RWPE2 (cell line): ENCODE data around the gene MYL2.

Experiments
- ATAC-seq: fragments of 200-7000 bp; cut with Tn5 transposase; 3 replicates; pipeline ENCODE4 v1.9.1; 2021; ENCODE audit warnings: low read depth
- DNase-seq: peaks from one replicate; pipeline ENCODE4 v3.0.0-alpha.2; 2020; ENCODE audit warnings: low spot score
- H3K27ac ChIP-seq: fragments of 450-650 bp; 2 replicates; pipeline ENCODE4 v1.5.1; 2017; ENCODE audit warnings: mild to moderate bottlenecking; ENCODE audit not compliant: poor library complexity, severe bottlenecking
- H3K27me3 ChIP-seq: fragments of 250-450 bp; sonication (Bioruptor Pico); 2 replicates; pipeline ENCODE4 v1.5.1; 2021; ENCODE audit warnings: mild to moderate bottlenecking, moderate library complexity; ENCODE audit not compliant: insufficient read depth, poor library complexity, severe bottlenecking
- H3K36me3 ChIP-seq: fragments of 250-450 bp; sonication (Bioruptor Pico); 2 replicates; pipeline ENCODE4 v1.5.1; 2020; ENCODE audit warnings: low read depth, mild to moderate bottlenecking, moderate library complexity
- H3K4me1 ChIP-seq: fragments of 250-450 bp; sonication (Bioruptor Pico); 2 replicates; pipeline ENCODE4 v1.5.1; 2021; ENCODE audit warnings: mild to moderate bottlenecking, moderate library complexity; ENCODE audit not compliant: insufficient read depth, poor library complexity, severe bottlenecking
- H3K4me3 ChIP-seq: fragments of 250-450 bp; sonication (Bioruptor Pico); 2 replicates; pipeline ENCODE4 v1.5.1; 2021; ENCODE audit warnings: mild to moderate bottlenecking, moderate library complexity; ENCODE audit not compliant: severe bottlenecking
- H3K9me3 ChIP-seq: fragments of 250-450 bp; sonication (Bioruptor Pico); 2 replicates; pipeline ENCODE4 v1.5.1; 2021; ENCODE audit warnings: mild to moderate bottlenecking, moderate library complexity; ENCODE audit not compliant: severe bottlenecking
- CTCF ChIP-seq: fragments of 450-650 bp; IDR thresholded peaks from one replicate; pipeline ENCODE4 v1.5.1; 2017; ENCODE audit warnings: mild to moderate bottlenecking, moderate library complexity; ENCODE audit not compliant: poor library complexity, severe bottlenecking

The MYL2 gene

GRCh38 chr12:110874351-110874750, 46.0 kb downstream of the MYL2 start:
- Histone ChIP-seq H3K27ac (no peak overlapping the region), H3K4me3 (no peak overlapping the region), H3K27me3 (no peaks in the 10 kb centered on the region), H3K4me1 (no peaks in the 10 kb centered on the region), H3K36me3 (no peaks in the 10 kb centered on the region), H3K9me3 (no peaks in the 10 kb centered on the region)
- DNase-seq (no peak), ATAC-seq (no peak)
- no peak for TF ChIP-seq CTCF

- no peak for TF ChIP-seq CTCF
- Histone ChIP-seq H3K27ac (no peak overlapping the region), H3K4me1 (no peaks in the 10 kb centered on the region), H3K36me3 (no peaks in the 10 kb centered on the region), H3K9me3 (no peaks in the 10 kb centered on the region), H3K27me3 (no peaks in the 10 kb centered on the region), H3K4me3 (no peak overlapping the region)
- ATAC-seq, result no peak
- DNase-seq, result no peak
These were observed 48.3 kb downstream of the MYL2 start for GRCh38 chr12:110872100-110872499.

- Histone ChIP-seq H3K27me3 (no peaks in the 10 kb centered on the region), H3K27ac (no peak overlapping the region), H3K4me1 (no peaks in the 10 kb centered on the region), H3K4me3 (no peak overlapping the region), H3K36me3 (no peaks in the 10 kb centered on the region), H3K9me3 (no peaks in the 10 kb centered on the region)
- DNase-seq (no peak), ATAC-seq (no peak)
- TF ChIP-seq CTCF, result no peak
These were observed 50.6 kb downstream of the MYL2 start for GRCh38 chr12:110869803-110870202.

GRCh38 chr12:110869026-110869425, 51.4 kb downstream of the MYL2 start:
- H3K4me1 ChIP-seq, result no peaks in the 10 kb centered on the region
- no peaks in the 10 kb centered on the region for H3K36me3 ChIP-seq
- TF ChIP-seq CTCF, result no peak
- no peak overlapping the region for H3K27ac ChIP-seq
- no peaks in the 10 kb centered on the region for H3K9me3 ChIP-seq
- no peak for DNase-seq
- H3K4me3 ChIP-seq, result no peak overlapping the region
- no peak for ATAC-seq
- H3K27me3 ChIP-seq, result no peaks in the 10 kb centered on the region

GRCh38 chr12:110865521-110865920, 54.9 kb downstream of the MYL2 start:
- Histone ChIP-seq H3K4me1 (no peaks in the 10 kb centered on the region), H3K36me3 (no peaks in the 10 kb centered on the region), H3K4me3 (no peak overlapping the region), H3K27ac (no peak overlapping the region), H3K9me3 (no peaks in the 10 kb centered on the region), H3K27me3 (no peaks in the 10 kb centered on the region)
- ATAC-seq (no peak), DNase-seq (no peak)
- TF ChIP-seq CTCF, result no peak
